Fibroblast of lung (primary cell): ENCODE data around the gene RPL23. TPM values are rescaled to one million over a fixed set of nuclear protein-coding genes. Genes with fewer than 3 reads are reported as not detected.
A peak's percentile ranks its signal among the peaks of the same experiment; 100 is the strongest.

Experiments
- DNase-seq, 2 donors: peaks; one replicate each; pipeline versions ENCODE4 v3.0.0 to v3.0.0-alpha.2; 2010; ENCODE audit warnings: low read depth in 2 of 2
- H2AFZ ChIP-seq: 2 replicates; pipeline ENCODE4 v1.5.1; 2012; ENCODE audit warnings: low read length, control low read depth, inconsistent platforms
- H3K27ac ChIP-seq: 2 replicates; pipeline ENCODE4 v1.5.1; 2011; ENCODE audit warnings: low read length, control low read depth; ENCODE audit not compliant: insufficient read depth
- H3K27me3 ChIP-seq: 2 replicates; pipeline ENCODE4 v1.5.1; 2011; ENCODE audit warnings: mild to moderate bottlenecking, low read length; ENCODE audit not compliant: control insufficient read depth, insufficient read depth
- H3K36me3 ChIP-seq: 2 replicates; pipeline ENCODE4 v1.5.1; 2011; ENCODE audit warnings: low read length; ENCODE audit not compliant: control insufficient read depth, insufficient read depth
- H3K4me1 ChIP-seq: 2 replicates; pipeline ENCODE4 v1.5.1; 2011; ENCODE audit warnings: low read length; ENCODE audit not compliant: control insufficient read depth, insufficient read depth; ENCODE audit errors: extremely low read depth
- H3K4me2 ChIP-seq: 2 replicates; pipeline ENCODE4 v1.5.1; 2011; ENCODE audit warnings: low read length, control low read depth; ENCODE audit not compliant: insufficient read depth; ENCODE audit errors: extremely low read depth
- H3K4me3 ChIP-seq, 4 experiments: fragments of 200-600 bp in 1 of 4; sonication (generic) in 1 of 4; replicated peaks in 1 of 4; 2 replicates each; pipeline ENCODE4 v1.5.1; 2011 to 2016; ENCODE audit warnings: low read length in 4 of 4, low read depth in 3 of 4, mild to moderate bottlenecking in 3 of 4, control low read depth in 2 of 4, inconsistent platforms in 1 of 4, mixed read lengths in 1 of 4; ENCODE audit not compliant: insufficient read depth in 1 of 4; ENCODE audit errors: control extremely low read depth in 1 of 4
- H3K79me2 ChIP-seq: 2 replicates; pipeline ENCODE4 v1.5.1; 2012; ENCODE audit warnings: mild to moderate bottlenecking, low read length, inconsistent platforms; ENCODE audit not compliant: control insufficient read depth, insufficient read depth
- H3K9ac ChIP-seq: 2 replicates; pipeline ENCODE4 v1.5.1; 2011; ENCODE audit warnings: mild to moderate bottlenecking, low read length, control low read depth; ENCODE audit not compliant: insufficient read depth
- H3K9me3 ChIP-seq: 2 replicates; pipeline ENCODE4 v1.5.1; 2012; ENCODE audit warnings: low read depth, low read length; ENCODE audit not compliant: control insufficient read depth, insufficient read depth
- H4K20me1 ChIP-seq: 2 replicates; pipeline ENCODE4 v1.5.1; 2011; ENCODE audit warnings: low read length; ENCODE audit not compliant: control insufficient read depth, insufficient read depth; ENCODE audit errors: extremely low read depth
- EZH2 ChIP-seq: IDR thresholded peaks from 2 replicates; pipeline ENCODE4 v1.5.1; 2012; ENCODE audit warnings: low read length, control low read depth, mild to moderate bottlenecking; ENCODE audit errors: missing control alignments
- polyA plus RNA-seq, 2 donors: library from polyadenylated mRNA; depleted of rRNA in 1 of 2; stranded (reverse) in 1 of 2; unstranded in 1 of 2; fragments of >200 nt; gene quantifications; 2 replicates each; pipeline ENCODE4 v1.2.1, GENCODE V29; 2011 to 2012; ENCODE audit warnings: missing spikeins in 1 of 2
- total RNA-seq: library from RNA; depleted of rRNA; stranded (reverse); fragments of >200 nt; gene quantifications from 2 replicates; pipeline ENCODE4 v1.2.1, GENCODE V29; 2014
- TF ChIP-seq, protein P1 (sequence below), 2 donors: IDR thresholded peaks in 1 of 2; conservative IDR thresholded peaks in 1 of 2; 1 replicate in 1 of 2; 2 replicates in 1 of 2; pipeline ENCODE4 v1.5.1; 2011 to 2012; ENCODE audit warnings: low read length in 2 of 2, control low read depth in 1 of 2, inconsistent platforms in 1 of 2, low read depth in 1 of 2, mild to moderate bottlenecking in 1 of 2

RPL23 gene
- total and polyA plus RNA-seq, 2 donors (not counting 1 experiment from before 2014, with no cell fraction given), result 1,552 to 2,693 TPM

DNA sequence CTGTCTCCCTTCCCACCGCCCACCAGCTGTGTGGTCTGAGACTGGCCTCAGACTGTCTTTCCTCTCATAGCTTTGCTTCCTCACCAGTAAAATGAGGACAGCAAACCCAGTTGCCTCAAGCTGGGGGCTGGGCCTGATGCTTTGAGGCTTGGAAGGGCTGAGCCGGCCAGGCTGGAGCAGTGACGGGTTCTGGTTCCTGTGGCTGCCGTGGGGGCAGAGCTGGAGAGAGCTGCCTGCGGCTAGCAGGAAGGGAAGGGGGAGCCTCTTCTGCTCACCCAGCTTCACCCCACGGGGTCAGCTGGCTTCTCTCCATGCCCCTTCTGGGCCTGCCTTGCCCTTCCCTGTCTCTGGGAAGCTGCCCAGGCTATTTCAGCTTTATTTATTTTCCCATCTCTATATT lies 40.1 kb upstream of the RPL23 start:
- no peak overlapping the region for H3K4me3 ChIP-seq
- H3K4me2 ChIP-seq, result no peak overlapping the region
- no peaks in the 10 kb centered on the region for H4K20me1 ChIP-seq
- peaks cover 48% of the 10 kb centered on the region for H3K36me3 ChIP-seq
- H2AFZ ChIP-seq, result no peak overlapping the region
- H3K9ac ChIP-seq, result no peak overlapping the region
- no peak overlapping the region for H3K27ac ChIP-seq
- no peak for TF ChIP-seq EZH2
- TF ChIP-seq, protein P1, sequence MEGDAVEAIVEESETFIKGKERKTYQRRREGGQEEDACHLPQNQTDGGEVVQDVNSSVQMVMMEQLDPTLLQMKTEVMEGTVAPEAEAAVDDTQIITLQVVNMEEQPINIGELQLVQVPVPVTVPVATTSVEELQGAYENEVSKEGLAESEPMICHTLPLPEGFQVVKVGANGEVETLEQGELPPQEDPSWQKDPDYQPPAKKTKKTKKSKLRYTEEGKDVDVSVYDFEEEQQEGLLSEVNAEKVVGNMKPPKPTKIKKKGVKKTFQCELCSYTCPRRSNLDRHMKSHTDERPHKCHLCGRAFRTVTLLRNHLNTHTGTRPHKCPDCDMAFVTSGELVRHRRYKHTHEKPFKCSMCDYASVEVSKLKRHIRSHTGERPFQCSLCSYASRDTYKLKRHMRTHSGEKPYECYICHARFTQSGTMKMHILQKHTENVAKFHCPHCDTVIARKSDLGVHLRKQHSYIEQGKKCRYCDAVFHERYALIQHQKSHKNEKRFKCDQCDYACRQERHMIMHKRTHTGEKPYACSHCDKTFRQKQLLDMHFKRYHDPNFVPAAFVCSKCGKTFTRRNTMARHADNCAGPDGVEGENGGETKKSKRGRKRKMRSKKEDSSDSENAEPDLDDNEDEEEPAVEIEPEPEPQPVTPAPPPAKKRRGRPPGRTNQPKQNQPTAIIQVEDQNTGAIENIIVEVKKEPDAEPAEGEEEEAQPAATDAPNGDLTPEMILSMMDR (conservative IDR thresholded peaks at IDR 0.05 in 1 of 2, IDR thresholded peaks at IDR 0.05 in 1 of 2; ENCODE audit: low read depth in 1 of 2, low read length in 2 of 2), result no peak
- peak in 1 of 2 donors; percentile 62 for DNase-seq
- H3K79me2 ChIP-seq, result peaks cover 72% of the 10 kb centered on the region
- no peaks in the 10 kb centered on the region for H3K27me3 ChIP-seq
- peaks cover 31% of the 10 kb centered on the region for H3K4me1 ChIP-seq
- no peaks in the 10 kb centered on the region for H3K9me3 ChIP-seq

DNA sequence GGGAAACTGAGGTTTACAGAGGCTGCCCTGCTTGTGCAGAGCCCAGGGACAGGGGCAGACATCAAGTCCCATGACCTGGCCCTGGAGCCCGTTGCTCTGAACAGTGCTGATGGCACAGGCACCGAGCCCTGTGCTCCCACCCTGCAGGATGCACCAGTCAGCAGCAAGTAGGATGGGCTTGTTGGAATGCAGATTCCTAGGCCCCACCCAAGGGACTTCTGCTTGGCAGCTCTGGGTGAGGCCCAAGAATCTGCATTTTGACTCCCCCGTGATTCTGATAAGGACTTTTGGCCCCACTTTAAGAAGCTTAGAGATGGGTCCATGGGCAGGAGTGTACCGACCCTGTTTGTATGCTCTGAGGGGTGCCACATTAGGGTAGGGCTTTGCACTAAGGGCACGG lies 39.6 kb upstream of the RPL23 start:
- peaks cover 27% of the 10 kb centered on the region for H3K4me1 ChIP-seq
- H3K27ac ChIP-seq, result no peak overlapping the region
- TF ChIP-seq, protein P1 (conservative IDR thresholded peaks at IDR 0.05 in 1 of 2, IDR thresholded peaks at IDR 0.05 in 1 of 2; ENCODE audit: low read depth in 1 of 2, low read length in 2 of 2), result no peak
- no peak for TF ChIP-seq EZH2

DNA sequence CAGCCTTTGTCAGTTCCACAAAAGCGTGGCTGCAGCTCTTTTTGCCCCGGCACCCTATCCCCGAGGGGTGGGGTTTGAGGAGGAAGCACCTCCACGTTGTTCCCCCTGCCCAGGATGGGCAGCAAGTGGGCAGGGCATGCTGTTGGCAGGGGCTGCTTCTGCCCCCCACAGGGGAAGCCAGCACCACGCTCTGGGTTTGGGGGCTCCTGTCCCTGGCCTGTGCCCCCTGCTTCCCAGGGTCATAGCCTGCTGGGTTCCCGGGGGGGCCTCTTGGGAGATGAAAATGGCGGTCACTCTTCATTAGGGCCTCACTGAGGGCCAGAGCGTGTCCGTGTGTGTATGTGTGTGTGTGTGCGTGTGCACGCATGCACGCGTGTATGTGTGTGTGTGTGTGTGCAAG lies 39.1 kb upstream of the RPL23 start:
- H3K4me2 ChIP-seq, result no peak overlapping the region
- no peak for DNase-seq
- TF ChIP-seq, protein P1 (conservative IDR thresholded peaks at IDR 0.05 in 1 of 2, IDR thresholded peaks at IDR 0.05 in 1 of 2; ENCODE audit: low read depth in 1 of 2, low read length in 2 of 2), result no peak
- no peak for TF ChIP-seq EZH2
- peaks cover 22% of the 10 kb centered on the region for H3K4me1 ChIP-seq
- no peak overlapping the region for H3K27ac ChIP-seq
- H3K27me3 ChIP-seq, result no peaks in the 10 kb centered on the region
- H3K9me3 ChIP-seq, result no peaks in the 10 kb centered on the region
- H3K79me2 ChIP-seq, result peaks cover 73% of the 10 kb centered on the region
- no peaks in the 10 kb centered on the region for H4K20me1 ChIP-seq
- H3K9ac ChIP-seq, result no peak overlapping the region
- H2AFZ ChIP-seq, result no peak overlapping the region
- no peak overlapping the region for H3K4me3 ChIP-seq
- peaks cover 46% of the 10 kb centered on the region for H3K36me3 ChIP-seq

More for the DNA sequence above, 39.6 kb upstream of the RPL23 start:
- Histone ChIP-seq H3K4me2 (no peak overlapping the region), H2AFZ (no peak overlapping the region), H4K20me1 (no peaks in the 10 kb centered on the region), H3K27me3 (no peaks in the 10 kb centered on the region), H3K36me3 (peaks cover 45% of the 10 kb centered on the region), H3K9me3 (no peaks in the 10 kb centered on the region), H3K9ac (no peak overlapping the region), H3K79me2 (peaks cover 73% of the 10 kb centered on the region), H3K4me3 (no peak overlapping the region)
- DNase-seq, result no peak
